Left lung (tissue), 10 donors: ENCODE measurements around the gene NMRK2. TPM values are rescaled to one million over a fixed set of nuclear protein-coding genes. Genes with fewer than 3 reads are reported as not detected.

Experiments
- ATAC-seq: fragments of 200-7000 bp; cut with Tn5 transposase; one replicate; pipeline ENCODE4 v1.9.1; 2020; ENCODE audit warnings: moderate library complexity
- DNase-seq, 4 donors: peaks; one replicate each; pipeline ENCODE4 v3.0.0-alpha.2; 2013 to 2020
- H3K27ac ChIP-seq, 2 donors: fragments of 200-600 bp; sonication (generic) in 1 of 2; one replicate each; pipeline versions ENCODE4 v1.5.0 to v1.8.0; 2020 to 2021
- H3K27me3 ChIP-seq, 2 donors: fragments of 200-600 bp; sonication (generic) in 1 of 2; one replicate each; pipeline versions ENCODE4 v1.5.0 to v1.8.0; 2020 to 2021
- H3K36me3 ChIP-seq, 2 donors: fragments of 200-600 bp; sonication (generic) in 1 of 2; one replicate each; pipeline versions ENCODE4 v1.5.0 to v1.8.0; 2020 to 2021
- H3K4me1 ChIP-seq, 2 donors: fragments of 200-600 bp; one replicate each; pipeline ENCODE4 v1.8.0; 2021
- H3K4me3 ChIP-seq, 2 donors: fragments of 200-600 bp; sonication (generic) in 1 of 2; one replicate each; pipeline versions ENCODE4 v1.5.0 to v1.8.0; 2020 to 2021; ENCODE audit warnings: mild to moderate bottlenecking in 1 of 2
- H3K9me3 ChIP-seq, 2 donors: fragments of 200-600 bp; sonication (generic) in 1 of 2; one replicate each; pipeline versions ENCODE4 v1.5.0 to v1.8.0; 2020 to 2021
- intact Hi-C, 2 donors: fragments of 100-400 bp; cut with DNase I; formaldehyde crosslinking; loops; one replicate each; pipeline versions ENCODE4 v1.11.2 to v1.14.2; 2022
- polyA plus RNA-seq, 6 donors: library from polyadenylated mRNA; unstranded; fragments of 120-200 nt; gene quantifications; one replicate each; pipeline ENCODE4 v1.2.1, GENCODE V29; 2013; ENCODE audit not compliant: insufficient read length in 6 of 6
- total RNA-seq, 2 donors: library from RNA; stranded (reverse); fragmentation: NEBNext Ultra II Directional; extraction: Animal tissue kit (Norgen Biotek cat#: 25700); gene quantifications; one replicate each; pipeline ENCODE4 v1.2.1, GENCODE V29; 2021
- TF ChIP-seq, protein P1 (sequence below), 2 donors: fragments of 200-600 bp; sonication (generic) in 1 of 2; IDR thresholded peaks; one replicate each; pipeline versions ENCODE4 v1.5.0 to v1.8.0; 2021; ENCODE audit warnings: antibody characterized with exemption in 2 of 2
- donor health status: DM: no; HTN: yes; CAD: no.
- donor health status: DM: no; HTN: no; CAD: no.

NMRK2 gene
- total and polyA plus RNA-seq, 8 donors: 0.32 to 0.50 TPM; not detected in 6

DNA sequence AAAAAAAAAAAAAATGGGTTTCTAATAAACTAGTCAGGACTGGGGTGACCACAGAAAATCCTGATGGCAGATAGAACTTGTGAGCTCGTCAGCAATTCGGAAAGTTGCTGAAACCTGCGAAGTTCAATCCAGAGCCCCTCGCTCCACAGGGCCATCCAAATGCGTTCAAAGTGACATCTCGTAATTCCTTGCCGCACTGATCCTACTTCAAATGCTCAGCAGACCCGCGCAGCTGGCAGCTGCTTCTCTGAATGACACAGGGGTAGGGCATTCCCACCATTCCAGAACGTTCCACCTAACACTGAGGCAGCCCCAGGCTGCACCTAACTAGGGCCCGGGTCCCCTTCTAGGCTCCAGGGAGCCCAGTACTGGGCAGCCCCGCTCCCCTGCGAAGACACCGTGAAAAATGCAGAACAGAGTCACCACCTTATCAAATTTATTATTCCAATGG lies 42.8 kb downstream of the NMRK2 start:
- no peak for ATAC-seq
- peaks cover 8 to 66% of the 10 kb centered on the region in 2 donors for H3K36me3 ChIP-seq
- H3K27me3 ChIP-seq: no peaks in the 10 kb centered on the region
- no peak overlapping the region for H3K27ac ChIP-seq
- H3K9me3 ChIP-seq: no peaks in the 10 kb centered on the region
- intact Hi-C loops: no loop called here
- DNase-seq: no peak
- H3K4me1 ChIP-seq: peaks cover 0 to 34% of the 10 kb centered on the region in 2 donors
- TF ChIP-seq, protein P1, sequence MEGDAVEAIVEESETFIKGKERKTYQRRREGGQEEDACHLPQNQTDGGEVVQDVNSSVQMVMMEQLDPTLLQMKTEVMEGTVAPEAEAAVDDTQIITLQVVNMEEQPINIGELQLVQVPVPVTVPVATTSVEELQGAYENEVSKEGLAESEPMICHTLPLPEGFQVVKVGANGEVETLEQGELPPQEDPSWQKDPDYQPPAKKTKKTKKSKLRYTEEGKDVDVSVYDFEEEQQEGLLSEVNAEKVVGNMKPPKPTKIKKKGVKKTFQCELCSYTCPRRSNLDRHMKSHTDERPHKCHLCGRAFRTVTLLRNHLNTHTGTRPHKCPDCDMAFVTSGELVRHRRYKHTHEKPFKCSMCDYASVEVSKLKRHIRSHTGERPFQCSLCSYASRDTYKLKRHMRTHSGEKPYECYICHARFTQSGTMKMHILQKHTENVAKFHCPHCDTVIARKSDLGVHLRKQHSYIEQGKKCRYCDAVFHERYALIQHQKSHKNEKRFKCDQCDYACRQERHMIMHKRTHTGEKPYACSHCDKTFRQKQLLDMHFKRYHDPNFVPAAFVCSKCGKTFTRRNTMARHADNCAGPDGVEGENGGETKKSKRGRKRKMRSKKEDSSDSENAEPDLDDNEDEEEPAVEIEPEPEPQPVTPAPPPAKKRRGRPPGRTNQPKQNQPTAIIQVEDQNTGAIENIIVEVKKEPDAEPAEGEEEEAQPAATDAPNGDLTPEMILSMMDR (IDR thresholded peaks at IDR 0.05): no peak
- H3K4me3 ChIP-seq: no peak overlapping the region

DNA sequence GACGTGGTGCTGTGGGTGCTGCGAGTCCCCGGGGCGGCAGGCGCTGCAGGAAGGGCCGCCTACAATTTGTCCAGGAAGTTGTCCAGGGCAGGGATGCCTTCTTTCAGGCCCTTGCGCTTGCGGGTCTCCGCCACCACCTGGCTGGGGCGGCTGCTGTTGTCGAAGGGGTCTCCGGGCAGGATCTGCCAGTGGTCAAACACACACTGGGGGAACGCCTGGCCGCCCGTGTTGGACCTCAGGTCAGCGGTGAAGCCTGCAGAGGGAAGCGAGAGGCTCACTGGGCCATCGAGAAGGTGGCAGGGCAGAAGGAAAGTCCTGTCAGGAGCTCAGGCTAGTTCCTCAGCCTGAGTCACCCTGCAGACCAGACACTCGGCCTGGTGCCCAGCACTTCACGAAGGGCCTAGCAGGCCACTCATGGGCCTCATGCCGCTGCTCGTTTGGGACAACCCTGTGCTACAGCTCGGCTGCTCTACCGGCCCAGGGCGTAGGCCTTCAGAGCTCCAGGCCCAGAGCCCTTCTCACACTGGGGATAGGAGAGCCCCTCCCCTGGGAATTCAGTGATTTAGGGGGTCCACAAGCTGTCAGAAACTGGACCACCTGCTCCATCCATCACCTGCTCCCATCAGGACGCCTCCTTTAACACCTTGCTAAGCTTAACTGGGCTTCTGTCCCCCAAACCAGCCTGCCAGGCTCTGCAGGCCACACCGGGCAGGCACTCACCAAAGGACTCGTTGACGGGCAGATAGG lies 43.8 kb downstream of the NMRK2 start:
- intact Hi-C loops: no loop called here
- DNase-seq (no peak), ATAC-seq (no peak)
- Histone ChIP-seq H3K4me3 (no peak overlapping the region), H3K27ac (no peak overlapping the region), H3K36me3 (peaks cover 16 to 76% of the 10 kb centered on the region in 2 donors), H3K27me3 (no peaks in the 10 kb centered on the region), H3K9me3 (no peaks in the 10 kb centered on the region), H3K4me1 (peaks cover 0 to 39% of the 10 kb centered on the region in 2 donors)
- TF ChIP-seq, protein P1 (IDR thresholded peaks at IDR 0.05): no peak

DNA sequence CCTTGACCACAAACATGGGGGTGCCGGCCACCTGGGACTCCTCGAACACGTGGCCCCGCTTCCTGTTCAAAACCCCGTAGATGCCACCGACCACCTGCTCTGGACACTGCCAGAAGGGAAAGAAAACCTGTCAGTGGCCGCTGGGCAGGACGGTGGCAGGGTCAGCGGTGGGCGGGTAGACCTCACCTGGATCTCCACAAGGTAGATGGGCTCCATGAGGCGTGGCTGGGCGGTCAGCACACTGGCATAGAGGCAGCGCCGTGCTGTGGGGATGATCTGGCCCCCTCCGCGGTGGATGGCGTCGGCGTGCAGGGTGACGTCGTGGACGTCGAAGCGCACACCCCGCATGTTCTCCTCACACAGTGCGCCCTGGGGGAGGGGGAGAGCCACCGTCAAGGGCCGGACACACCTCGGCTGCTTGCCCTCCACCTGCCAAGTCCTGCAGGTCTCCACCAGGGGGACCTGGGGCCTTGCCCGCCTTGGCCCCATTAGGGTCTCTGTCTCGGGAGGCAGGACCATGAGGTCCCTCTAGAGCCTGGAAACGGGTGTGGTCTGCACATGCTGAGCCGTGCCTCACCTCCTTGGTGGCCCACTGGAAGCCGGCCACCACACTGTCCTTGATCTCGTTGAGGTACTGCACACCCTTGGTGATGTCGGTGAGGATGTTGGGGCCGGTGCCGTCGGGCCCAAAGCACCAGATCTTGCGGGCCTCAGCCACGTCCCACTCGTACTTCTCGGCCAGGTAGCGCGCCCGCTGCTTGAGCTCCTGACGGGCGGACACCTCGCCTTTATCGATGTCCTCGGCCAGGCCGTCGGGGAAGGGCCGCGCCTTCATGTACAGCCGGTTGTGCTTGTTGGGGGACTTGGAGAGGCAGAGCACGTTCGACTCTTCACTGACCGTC lies 44.6 kb downstream of the NMRK2 start:
- DNase-seq (no peak), ATAC-seq (no peak)
- Histone ChIP-seq H3K9me3 (no peaks in the 10 kb centered on the region), H3K4me3 (no peak overlapping the region), H3K27me3 (no peaks in the 10 kb centered on the region), H3K36me3 (peaks cover 19 to 81% of the 10 kb centered on the region in 2 donors), H3K27ac (no peak overlapping the region), H3K4me1 (peaks cover 0 to 46% of the 10 kb centered on the region in 2 donors)
- TF ChIP-seq, protein P1 (IDR thresholded peaks at IDR 0.05): peak in 1 of 2 donors; percentile 8
- intact Hi-C loops: no loop called here

DNA sequence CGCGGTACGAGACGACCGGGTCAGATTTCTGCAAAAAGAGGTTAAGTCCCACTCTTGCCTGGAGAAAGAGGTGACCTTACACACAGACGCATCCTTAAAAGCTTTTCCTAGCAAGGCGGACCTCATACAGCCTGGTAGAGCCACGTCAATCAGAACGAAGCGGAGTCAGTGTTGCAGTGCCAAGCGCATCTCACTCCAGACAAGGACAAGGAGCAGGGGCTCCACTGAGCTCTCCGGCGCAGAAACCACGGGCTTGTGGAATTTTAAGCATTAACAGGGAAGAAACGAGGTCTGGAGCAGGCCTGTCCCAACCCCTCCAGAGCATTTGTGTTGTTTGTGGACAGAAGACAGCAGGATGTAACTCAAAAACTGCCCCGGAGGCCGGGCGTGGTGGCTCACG lies 45.3 kb downstream of the NMRK2 start:
- H3K36me3 ChIP-seq: peaks cover 19 to 83% of the 10 kb centered on the region in 2 donors
- DNase-seq (no peak), ATAC-seq (no peak)
- H3K27me3 ChIP-seq: no peaks in the 10 kb centered on the region
- no peak overlapping the region for H3K4me3 ChIP-seq
- H3K9me3 ChIP-seq: no peaks in the 10 kb centered on the region
- peaks cover 0 to 53% of the 10 kb centered on the region in 2 donors for H3K4me1 ChIP-seq
- intact Hi-C loops: no loop called here
- TF ChIP-seq, protein P1 (IDR thresholded peaks at IDR 0.05): no peak
- no peak overlapping the region for H3K27ac ChIP-seq

DNA sequence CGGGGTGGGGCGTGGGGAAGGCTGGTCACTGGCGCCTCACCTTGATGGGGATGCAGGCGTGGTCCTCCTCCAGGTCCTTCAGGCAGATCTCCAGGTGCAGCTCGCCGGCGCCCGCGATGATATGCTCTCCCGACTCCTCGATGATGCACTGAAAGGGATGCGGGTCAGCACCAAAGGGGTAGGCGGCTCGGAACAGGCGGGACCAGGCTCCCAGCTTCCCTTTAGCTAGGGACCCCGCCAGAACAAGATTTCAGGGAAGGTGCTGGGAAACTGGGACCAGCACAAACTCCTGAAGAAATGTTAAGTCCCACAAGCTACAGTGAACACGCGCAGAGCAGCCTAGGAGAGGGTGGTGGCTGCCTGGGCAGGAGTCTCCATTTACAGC lies 46.4 kb downstream of the NMRK2 start:
- H3K27me3 ChIP-seq: no peaks in the 10 kb centered on the region
- DNase-seq (no peak), ATAC-seq (no peak)
- no peak overlapping the region for H3K4me3 ChIP-seq
- peaks cover 6 to 64% of the 10 kb centered on the region in 2 donors for H3K4me1 ChIP-seq
- H3K9me3 ChIP-seq: no peaks in the 10 kb centered on the region
- H3K27ac ChIP-seq: no peak overlapping the region
- intact Hi-C loops: no loop called here
- TF ChIP-seq, protein P1 (IDR thresholded peaks at IDR 0.05): no peak
- peaks cover 19 to 94% of the 10 kb centered on the region in 2 donors for H3K36me3 ChIP-seq
